GM21526 (cell line): ENCODE data around the gene TMPRSS6.

Experiments used
- ATAC-seq: cut with Tn5 transposase; IDR thresholded peaks from one replicate; pipeline ENCODE4 v1.9.1; 2021; ENCODE audit warnings: moderate library complexity; ENCODE audit not compliant: unreplicated experiment, low FRiP score

The TMPRSS6 gene

DNA sequence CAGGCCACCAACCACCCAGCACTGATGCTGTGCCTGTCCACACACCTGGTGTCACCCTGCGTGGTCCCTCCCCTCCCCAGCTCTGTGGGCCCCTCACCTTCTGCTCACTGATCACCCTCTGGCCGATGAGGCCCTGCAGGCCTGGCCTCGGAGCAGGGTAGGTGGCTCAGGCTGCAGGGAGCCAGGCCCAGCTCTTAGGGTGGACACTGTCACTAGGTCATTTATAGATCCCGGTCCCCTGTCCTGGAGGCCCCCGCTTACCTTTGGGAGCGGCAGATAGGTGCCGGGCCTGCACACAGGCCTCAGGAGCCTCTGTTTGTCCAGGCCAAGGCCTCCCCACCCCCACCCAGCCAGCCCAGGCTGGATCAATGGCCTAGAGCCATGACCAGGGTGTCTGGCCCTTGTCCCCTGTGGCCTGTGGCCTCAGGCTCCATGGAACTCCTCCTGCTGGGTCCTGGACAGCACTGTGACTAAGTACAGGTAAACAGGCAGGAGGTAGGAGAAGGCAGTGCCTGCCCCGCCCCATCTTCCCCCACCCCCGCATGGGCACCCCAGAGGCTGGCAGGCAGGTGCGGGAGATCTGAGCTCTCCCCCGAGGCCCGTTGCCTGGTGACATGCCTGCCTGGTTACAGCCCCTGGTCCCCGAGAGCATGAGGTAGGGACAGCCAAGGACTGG is at the start of gene TMPRSS6:
Gene TMPRSS6, minus strand, starts transcription at position 472 of the 676 bp plus-strand sequence. CDS start 6,296 bp downstream, outside the sequence.
- ATAC-seq = no peak

DNA sequence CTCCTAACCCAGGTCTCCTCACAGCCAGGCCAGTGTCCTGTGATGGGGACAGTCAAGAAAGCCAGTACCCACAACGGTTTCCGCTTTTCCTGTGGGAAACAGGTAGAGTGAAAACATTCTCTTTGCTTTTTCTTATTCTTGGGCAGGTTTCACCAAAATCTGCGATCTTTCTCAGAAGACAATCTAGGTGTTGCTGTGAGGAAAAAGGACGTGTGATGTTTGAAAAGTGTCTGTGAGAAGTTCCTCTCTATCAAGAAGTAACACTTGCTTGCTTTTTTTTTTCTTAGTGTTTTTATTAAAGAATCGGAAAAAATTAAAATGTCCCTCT is 49.4 kb upstream of the TMPRSS6 start:
- no peak for ATAC-seq

DNA sequence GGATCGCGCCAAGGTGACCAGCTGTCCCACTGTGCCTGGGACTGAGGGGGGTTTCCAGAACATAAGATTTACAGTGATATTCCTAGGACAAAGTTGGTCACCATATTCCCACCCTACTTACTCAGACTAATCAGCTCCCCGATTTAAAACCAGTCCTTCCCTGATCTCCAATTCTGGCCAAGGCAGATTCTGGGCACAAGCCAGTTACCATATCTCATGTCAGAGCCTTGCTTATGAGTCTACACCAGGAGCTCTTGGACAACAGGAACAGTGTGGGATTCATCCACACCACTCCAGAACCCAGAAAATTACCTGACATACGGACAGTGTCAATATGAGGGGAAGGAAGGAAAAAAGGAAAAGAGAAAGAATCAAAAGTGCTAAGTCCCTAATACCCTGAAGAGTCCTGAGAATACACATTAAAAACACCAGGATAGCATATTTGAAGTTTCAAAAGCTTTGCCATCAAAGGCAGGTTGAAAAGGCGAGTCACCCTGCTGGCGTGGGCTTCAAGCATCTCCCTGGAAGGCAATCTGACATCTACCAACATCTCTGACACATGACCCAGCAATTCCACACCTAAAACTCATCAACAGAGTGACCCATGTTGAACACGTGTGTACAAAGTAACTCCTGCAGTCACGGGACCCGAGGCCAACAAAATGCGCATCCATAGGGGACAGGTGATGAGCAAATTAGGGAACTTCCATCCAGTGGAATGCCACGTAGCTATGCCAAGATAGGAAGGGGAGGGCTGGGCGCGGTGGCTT is 48.2 kb upstream of the TMPRSS6 start:
- no peak for ATAC-seq

- ATAC-seq = no peak
Observed at GRCh38 chr22:37156686-37157435, 47.3 kb upstream of the TMPRSS6 start.

DNA sequence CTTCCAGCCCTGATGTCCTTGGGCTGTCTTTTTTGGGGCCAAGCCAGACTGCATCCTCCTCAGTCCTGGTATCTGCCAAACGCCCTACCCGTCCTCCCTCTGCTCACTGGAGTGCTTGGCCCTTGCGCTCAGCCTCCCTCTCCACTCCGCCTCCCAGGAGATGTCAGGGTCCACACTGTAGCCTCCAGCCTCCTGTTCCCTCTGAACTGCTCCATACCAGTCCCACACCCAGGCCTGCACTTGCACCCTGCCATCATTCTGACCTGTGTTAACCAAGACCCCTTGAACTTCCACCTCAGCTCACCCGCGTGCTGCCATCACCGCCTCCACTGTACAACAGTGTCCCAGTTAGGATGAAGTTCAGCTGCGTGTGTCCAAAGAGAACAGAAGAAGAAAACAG is 46.5 kb upstream of the TMPRSS6 start:
- no peak for ATAC-seq

DNA sequence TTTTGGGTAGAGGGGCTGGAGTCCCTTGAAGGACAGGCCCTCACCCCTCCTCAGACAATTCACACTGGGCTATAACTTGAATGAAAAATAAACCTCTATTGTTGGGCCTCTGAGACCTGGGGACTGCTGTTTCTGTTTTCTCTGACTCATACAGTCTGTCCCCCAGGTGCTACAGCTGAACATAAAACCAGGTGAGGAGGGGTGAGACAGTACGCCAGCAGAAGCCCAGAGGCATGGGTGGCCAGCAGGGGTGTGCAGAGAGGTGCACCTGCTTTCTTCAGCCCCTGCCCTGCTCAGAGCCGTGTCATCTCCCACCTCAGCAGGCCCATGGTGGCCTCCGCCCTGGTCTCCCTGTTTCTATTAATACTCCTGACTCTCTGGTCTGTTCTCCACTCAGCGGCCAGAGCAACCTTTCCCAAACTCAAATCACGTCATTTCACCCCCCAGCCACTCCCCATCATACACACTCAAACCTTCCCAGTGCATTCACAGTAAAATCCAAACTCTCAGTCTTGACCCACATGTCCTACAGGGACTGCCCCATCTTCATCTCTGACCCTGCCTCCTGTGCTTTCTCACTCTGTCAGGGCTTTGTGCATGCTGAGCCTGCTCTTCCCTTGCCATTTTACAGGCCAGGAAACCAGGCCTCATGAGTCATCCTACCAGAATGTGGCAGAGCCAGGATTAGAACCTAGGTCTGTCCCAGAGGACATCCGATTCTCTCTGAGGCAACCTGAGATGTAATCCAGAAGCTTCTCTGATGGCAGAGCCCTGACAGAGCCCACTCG is 45.6 kb upstream of the TMPRSS6 start:
- ATAC-seq = no peak

GRCh38 chr22:37153901-37154300 is 44.4 kb upstream of the TMPRSS6 start:
- no peak for ATAC-seq

GRCh38 chr22:37151401-37151800 is 41.9 kb upstream of the TMPRSS6 start:
- ATAC-seq = no peak

- ATAC-seq = no peak
Observed at GRCh38 chr22:37150701-37151100, 41.2 kb upstream of the TMPRSS6 start.

DNA sequence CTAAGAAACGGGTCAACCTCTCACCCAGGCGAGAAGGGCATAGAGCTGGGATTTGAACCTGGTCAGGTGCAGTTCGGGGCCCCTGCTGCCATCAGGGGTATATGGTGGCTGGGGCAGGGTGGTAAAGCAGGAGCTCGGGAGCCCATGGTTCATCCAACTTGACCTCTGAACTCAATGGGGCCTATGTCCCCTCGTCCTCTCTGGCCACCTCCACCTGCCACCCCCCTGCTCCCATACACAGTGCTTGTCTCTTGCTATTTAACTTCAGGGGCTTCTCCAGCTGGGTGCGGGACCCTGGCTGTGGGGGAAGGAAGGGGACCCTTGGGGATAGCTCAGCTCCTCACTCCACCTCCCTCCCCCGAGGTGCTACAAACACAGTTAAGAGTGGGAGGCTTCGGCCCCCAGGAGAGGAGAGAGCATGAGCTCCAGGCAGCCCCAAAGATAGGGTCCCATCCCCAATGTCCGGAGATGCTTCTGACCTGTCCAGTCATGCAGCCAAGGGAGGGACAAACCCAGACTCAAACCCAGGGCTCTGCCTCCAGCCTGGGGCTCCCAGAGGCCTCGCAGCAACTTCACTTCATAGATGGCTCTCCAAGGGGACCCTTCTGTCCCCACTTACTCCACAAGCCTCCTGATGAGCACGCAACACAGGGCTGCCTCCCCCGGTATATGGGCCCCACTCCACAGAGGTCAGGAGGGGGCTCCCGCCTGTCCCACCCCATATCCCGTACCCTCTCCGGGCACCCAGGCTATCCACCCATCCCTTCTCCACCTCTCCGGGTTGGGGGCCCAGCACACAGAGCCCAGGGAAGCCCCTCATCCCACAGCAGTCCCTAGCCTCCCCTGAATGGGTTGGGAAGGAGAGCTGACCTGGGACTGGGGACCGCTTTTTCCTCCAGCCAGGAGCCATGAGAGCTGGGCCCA is 39.5 kb upstream of the TMPRSS6 start:
- ATAC-seq = no peak

- ATAC-seq = no peak
Observed at GRCh38 chr22:37148031-37148651, 38.6 kb upstream of the TMPRSS6 start.

GRCh38 chr22:37147186-37147990 is 37.9 kb upstream of the TMPRSS6 start:
- no peak for ATAC-seq

DNA sequence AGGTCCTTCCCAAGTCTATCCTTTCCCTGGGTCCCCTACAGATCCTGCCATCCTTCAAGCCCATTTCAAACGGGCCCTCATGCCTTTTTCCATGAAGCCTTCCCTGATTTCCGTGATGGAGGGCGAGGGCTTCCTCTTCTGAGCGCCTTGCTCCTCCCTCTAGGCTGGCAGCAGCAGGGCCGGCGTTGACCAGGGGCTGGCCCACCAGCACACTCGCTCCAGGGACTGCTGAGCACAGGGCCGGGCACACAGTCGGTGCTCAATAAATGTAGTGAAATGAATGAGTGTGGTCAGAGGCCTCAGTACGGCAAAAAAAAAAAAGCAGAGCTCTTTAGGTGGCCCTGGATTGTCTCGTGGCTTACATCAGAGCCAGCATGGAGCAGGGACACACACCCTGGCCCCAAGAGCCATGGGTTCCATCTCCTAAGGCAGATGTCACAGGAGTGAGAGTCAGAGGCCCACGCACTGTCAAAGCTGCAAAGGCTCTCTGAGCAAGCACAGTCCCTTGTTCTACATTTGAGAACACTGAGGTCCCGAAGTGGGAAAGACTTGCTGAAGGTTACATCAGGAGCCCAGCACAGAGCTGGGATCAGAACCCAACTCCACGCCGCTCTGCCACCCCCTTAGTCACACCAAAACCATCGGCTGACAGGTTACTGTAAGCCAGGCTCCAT is 37.1 kb upstream of the TMPRSS6 start:
- no peak for ATAC-seq

GRCh38 chr22:37146051-37146385 is 36.5 kb upstream of the TMPRSS6 start:
- ATAC-seq = no peak

DNA sequence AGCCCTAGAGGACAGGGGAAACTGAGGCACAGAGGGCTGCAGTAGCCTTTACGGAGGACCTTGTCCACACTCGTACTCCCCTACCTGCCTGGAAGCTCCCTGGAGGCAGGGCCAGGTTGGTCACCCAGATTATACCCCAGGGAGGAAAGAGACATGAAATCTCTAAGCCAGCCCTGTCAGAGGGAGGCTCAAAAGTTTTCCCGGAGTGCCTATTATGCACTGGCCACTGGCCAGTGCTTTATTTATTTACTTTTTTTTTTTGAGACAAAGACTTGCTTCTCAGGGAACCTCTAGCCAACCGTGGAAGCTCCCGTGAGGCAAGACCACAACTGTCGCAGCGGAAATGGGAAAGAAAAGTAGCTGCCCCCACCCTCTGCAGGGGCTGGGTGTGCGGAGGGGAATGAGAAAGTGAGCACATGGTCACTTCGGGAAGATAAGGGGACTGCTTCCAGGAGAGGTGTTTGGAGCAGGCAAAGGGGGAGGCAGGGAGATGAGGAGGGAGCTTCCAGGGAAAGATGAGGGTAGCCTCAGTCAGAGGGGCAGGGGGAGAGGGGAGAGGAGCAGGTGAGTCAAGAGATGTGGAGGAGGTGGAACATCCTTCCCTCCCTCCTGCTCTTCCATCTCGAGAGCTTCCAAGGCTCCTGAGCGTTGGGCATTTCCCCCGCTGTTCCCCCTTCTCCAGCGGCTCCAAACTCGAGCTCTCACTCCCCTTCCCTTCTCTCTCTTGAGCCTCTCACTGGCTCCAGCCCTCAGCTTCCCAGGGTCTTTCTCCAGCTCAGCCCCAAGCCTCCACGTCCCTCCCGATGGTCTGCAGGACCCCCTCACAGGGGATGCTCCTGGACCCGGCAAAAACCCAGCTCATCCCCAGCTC is 35.9 kb upstream of the TMPRSS6 start:
- no peak for ATAC-seq

DNA sequence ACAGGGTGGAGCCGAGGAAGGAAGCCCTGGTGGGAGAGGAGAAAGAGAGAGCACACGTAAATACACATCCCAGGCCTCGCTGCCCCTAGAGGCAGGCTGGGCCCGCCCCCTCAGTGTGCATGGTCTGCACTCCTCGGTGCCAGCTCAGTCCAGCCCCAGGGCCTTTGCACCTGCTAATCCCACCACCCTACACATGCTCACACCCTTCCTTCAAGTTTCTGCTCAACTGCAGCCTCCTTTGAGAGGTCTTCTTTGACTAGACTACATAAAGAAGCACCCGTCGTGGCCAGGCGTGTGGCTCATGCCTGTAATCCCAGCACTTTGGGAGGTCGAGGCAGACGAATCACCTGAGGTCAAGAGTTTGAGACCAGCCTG is 34.7 kb upstream of the TMPRSS6 start:
- ATAC-seq = no peak

DNA sequence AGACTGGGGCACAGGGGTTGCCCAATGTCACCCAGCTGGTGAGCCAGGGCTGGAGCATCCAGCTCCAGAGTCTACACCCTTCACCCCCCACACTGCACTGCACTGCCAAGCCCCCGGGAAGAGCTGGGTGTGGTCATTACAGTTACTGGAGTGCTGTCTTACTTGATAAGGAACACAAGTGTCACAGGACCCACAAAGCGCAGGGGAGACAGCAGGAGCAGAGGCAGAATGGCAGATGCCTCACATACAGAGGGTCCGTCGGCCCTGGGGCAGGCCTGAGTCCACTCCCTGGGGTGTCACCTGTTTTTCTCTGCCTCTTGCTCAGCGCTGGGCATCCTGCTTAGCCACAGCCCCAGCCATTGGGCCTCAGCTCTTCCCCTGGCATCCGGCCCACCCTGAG is 32.5 kb upstream of the TMPRSS6 start:
- ATAC-seq = no peak
